CD4-positive, alpha-beta T cell treated with Interleukin-6 at 100 ng/mL for 8 hours (primary cell): ENCODE results near the gene STOML2.
"Not testable (repeated sequence)": the region's sequence is repeated elsewhere in the genome, so short reads cannot be mapped to it uniquely, and the experiment has no call there.

Experiments used
- DNase-seq: peaks from one replicate; pipeline ENCODE4 v3.0.0-alpha.2; 2020; ENCODE audit warnings: mixed read lengths, low spot score

The STOML2 gene, protein sequence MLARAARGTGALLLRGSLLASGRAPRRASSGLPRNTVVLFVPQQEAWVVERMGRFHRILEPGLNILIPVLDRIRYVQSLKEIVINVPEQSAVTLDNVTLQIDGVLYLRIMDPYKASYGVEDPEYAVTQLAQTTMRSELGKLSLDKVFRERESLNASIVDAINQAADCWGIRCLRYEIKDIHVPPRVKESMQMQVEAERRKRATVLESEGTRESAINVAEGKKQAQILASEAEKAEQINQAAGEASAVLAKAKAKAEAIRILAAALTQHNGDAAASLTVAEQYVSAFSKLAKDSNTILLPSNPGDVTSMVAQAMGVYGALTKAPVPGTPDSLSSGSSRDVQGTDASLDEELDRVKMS

GRCh38 chr9:35102769-35103659 lies at the start of gene STOML2:
Gene STOML2, minus strand, starts transcription at chr9:35103131. Its CDS starts 37 bp downstream, at chr9:35103094.
- peak; percentile 93 for DNase-seq

- DNase-seq, result not testable (repeated sequence)
Observed at GRCh38 chr9:35147941-35148563, 45.1 kb upstream of the STOML2 start.

- DNase-seq, result no peak
Observed at GRCh38 chr9:35142037-35142436, 39.1 kb upstream of the STOML2 start.

GRCh38 chr9:35140093-35140492 lies 37.2 kb upstream of the STOML2 start:
- no peak for DNase-seq

- no peak for DNase-seq
Observed at GRCh38 chr9:35136866-35137265, 33.9 kb upstream of the STOML2 start.

GRCh38 chr9:35135988-35136387 lies 33.1 kb upstream of the STOML2 start:
- DNase-seq, result no peak

DNA sequence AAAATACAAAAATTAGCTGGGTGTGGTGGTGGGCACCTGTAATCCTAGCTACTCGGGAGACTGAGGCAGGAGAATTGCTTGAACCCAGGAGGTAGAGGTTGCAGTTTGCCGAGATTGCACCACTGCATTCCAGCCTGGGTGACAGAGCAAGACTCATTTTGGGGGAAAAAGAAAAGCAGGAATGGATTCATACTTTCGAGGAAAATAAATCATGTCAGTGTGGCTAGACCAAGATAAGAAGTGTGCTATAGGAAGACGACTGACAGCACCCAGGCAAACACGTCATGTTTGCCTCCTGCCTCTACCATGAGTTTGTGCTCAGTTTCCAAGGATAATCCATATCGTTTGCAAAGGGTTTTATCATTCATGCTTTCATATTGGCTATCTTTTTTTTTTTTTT lies 32.0 kb upstream of the STOML2 start:
- DNase-seq, result no peak

DNA sequence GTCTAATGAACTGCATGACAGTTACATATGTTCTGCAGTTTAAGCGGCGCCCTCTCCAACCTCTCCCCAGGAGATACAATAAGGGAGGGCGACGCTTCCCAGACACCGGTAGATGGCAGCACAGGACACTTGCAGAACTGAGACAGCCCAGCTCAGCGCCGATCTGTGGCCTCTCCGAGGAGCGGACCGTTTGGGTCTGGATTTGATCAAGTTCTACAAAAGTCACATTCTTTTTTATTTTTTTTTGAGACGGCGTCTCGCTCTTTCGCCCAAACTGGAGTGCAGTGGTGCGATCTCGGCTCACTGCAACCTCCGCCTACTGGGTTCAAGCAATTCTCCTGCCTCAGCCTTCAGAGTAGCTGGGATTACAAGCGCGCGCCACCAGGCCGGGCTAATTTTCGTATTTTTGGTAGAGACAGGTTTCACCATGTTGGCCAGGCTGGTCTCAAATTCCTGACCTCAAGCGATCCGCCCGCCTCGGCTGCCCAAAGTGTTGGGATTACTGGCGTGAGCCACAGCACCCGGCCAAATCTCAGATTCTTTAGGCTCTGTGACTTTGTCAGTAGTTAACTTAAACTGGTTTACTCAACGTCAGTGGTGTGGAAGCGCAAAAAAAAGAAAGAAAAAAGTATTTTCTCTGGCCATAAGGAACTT lies 14.1 kb upstream of the STOML2 start:
- DNase-seq, result peak; percentile 90

DNA sequence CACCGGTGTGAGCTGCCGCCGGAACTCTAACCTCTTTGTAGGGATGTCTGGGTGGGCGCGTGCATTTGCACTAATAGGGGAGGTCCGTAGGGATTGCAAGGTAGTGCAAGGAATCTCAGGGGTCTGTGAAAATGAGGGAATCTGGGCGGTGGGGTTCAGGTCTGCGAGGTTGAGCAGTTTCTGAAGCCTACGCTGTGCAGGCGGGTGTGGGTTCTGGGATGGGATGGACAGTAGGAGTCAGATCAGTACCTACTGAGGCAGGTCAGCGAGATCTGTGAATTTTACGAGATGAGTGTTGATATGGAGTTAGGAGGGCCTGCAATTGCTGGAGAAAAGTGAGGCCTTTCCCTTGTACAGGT lies 13.6 kb upstream of the STOML2 start:
- no peak for DNase-seq

GRCh38 chr9:35115680-35116538 lies 13.0 kb upstream of the STOML2 start, which contains the start of gene ATOSB:
Gene ATOSB, minus strand, starts transcription at chr9:35115862. Its CDS starts 7,588 bp downstream, at chr9:35108274.
- DNase-seq, result peak; percentile 92

- DNase-seq, result peak; percentile 27
Observed at GRCh38 chr9:35114840-35115628, 12.1 kb upstream of the STOML2 start.

- DNase-seq, result peak; percentile 76
Observed at GRCh38 chr9:35114113-35114839, 11.3 kb upstream of the STOML2 start.

GRCh38 chr9:35112257-35113020 lies 9.5 kb upstream of the STOML2 start:
- DNase-seq, result no peak

GRCh38 chr9:35111001-35111933 lies 8.3 kb upstream of the STOML2 start:
- peak; percentile 97 for DNase-seq

GRCh38 chr9:35110327-35110761 lies 7.4 kb upstream of the STOML2 start:
- DNase-seq, result no peak

DNA sequence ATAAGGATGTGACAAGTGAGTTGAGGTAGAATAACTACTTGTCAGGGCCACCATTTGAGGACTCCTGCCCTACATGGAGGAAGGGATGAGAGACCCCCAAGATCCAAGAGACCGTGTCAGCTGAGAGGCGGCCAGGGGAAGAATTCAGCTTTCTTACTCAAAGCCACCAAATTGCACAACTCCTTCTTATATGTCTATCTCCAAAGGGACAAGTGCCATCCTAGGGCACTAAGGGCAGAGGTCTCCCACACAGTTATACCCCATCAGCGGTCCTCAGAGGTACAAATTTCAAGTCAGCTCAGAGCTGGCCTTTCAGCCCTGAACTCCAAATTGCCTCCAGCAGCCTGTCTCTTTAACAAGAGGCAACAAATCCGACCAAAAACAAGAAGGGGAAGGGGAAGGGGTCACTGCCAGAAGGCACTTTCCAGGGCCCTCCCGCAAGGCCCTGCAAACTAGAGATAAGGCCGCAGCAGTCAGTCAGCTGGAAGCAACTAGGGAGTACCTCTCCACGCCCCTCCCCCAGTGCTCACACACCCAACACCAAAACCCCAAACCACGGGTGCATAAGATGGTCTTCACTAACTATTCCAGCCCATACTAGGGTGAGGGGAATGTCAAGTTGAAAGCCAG lies 6.1 kb upstream of the STOML2 start:
- no peak for DNase-seq

DNA sequence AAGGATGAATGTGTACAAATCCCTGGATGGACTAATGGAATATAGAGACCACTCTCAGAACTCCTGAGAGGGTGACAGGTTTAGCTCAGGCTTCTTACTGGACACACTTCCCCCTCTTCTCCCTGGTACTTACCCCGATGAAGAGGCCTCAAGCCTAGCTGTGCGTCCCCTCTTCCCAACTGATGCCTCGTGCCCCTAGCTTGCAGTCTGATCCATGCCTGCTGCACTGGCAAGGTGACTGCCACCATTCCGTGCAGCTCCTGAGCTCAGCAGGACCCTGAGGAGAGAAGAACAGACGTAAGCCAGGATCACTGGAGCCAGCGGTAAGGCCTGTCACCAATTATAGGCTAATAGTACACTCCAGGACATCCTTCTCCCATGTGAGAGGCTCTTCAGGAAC lies 5.5 kb upstream of the STOML2 start:
- DNase-seq, result no peak
